Measurements from ENCODE around the gene VPS13D.

The VPS13D gene

DNA sequence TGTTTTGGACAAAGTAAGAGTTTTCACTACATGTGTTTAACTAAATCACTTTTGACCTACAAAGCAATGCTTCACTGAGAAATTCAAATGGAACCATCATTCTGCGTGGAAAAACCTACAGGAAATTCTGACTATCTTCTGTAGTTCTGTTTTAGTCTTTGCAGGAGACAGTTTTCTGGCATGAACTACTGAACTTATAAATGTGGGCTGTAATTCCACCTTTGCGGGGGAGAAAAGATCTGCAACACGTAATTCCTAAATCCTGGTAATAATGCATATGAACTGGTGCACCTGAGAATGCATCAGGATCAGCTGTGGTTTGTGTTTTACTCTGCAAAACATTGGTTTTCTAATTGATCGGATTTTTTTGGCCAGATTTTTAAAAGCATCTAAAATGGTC is 106.0 kb downstream of the VPS13D start:
- DNase-seq (ENCODE audit: low spot score): no peak

DNA sequence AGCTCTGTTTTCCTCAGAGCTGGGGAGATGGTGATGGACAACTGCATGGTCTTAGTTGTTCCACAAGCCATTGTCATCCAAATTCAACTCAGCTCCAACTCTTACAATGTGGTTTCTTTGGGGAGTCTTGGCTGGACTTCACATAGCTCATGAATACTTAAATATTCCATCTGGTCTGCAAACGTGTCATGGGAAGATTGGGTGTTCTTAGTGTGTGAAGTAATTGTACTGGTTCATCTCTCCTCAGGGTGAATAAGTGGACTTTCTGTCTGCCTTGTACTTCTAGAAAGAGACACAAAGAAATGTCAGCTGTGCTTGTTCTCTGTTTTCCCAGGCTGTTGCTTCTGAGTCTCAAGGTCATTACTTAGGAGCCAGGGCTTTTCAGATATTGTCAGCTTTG is 106.6 kb downstream of the VPS13D start:
- no peak for DNase-seq (ENCODE audit: low spot score)

DNA sequence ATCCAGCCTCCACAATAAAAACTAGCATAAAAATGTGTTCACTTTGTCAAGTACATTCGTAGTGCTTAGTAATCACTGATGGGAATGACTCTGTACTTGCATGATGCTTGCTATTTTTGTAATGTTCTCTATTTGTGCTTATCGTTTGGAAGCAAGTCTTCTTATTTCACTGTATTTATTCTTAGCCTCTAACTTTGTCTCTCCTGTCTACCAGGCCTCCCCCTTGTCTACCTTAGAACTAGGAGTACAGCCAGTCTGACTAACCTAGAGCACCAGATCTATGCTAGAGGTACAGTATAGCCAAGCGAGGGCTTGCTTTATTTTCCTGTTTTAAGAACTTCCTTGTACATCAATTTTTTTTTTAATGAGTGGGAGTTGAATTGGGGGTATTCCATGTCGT is 108.2 kb downstream of the VPS13D start:
- DNase-seq (ENCODE audit: low spot score): no peak

DNA sequence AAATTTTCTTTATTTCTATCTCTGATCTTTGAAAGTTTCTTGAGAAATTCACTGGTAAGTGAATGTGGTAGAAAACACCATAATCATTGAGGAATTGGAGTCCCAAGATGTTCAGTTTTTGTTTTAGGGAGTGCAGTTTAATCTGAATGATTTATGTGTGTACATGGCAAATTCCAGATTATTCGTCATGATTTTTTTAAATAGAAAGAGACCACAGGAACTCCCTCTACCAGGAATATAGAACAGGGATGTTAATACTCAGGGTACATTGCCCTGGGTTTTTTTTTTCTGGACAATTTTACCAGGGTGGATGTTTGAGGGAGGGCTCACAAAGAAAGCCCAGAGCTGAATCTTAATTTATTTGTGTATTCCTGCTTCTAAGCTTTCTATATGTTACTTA is 109.0 kb downstream of the VPS13D start:
- no peak for DNase-seq (ENCODE audit: low spot score)

DNA sequence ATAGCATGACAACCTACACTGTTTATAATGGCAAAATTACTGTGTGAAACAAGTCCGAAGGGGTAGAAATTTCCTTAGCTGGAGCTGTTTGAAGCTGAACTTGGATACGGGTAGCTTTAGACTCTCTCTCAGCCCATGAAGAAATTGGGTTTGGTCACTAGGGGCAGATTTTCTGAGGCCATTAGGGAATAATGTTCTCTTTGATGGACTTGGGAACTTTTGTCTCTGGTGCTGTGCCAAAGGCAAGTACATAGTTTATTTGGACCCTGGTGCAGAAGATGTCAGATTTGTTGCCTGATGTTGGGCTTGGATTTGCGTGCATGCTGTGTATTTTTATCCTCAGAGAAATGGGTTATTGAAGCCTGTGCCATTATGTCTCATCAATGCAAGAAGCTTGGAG is 109.6 kb downstream of the VPS13D start:
- no peak for DNase-seq (ENCODE audit: low spot score)

DNA sequence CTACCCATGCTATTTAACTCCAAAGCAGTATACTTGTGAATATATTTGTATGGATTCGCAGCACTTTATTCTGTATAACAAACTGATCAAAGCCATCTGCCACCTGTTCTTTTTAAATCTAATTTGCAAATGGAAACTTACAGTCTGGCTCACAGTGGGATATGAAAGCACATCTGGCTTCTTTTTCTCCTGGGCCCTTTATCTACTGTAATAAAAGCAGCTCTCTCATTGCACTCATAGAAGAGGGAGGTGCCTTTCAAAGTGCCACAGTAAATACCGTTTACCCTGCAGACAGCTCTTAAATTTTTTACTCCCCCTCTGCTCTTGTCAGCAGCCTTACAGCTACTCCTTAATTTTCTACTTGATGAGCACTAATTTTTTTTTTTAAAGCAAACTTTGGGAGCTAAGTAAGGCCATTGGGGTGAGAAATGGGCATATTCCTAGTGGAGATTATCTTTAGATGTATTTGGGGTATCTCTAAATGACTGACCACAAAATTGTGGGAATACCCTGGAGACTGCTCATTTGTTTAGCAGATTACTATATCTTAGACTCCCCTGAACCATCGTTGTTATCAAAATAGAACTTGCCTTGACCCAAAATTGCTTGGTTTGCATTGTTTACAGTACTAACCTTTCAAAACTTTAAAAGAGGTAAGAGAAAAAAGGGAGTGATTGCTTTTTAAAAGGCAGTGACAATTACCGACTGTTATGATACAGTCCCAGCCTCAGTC is 110.1 kb downstream of the VPS13D start:
- no peak for DNase-seq (ENCODE audit: low spot score)

DNA sequence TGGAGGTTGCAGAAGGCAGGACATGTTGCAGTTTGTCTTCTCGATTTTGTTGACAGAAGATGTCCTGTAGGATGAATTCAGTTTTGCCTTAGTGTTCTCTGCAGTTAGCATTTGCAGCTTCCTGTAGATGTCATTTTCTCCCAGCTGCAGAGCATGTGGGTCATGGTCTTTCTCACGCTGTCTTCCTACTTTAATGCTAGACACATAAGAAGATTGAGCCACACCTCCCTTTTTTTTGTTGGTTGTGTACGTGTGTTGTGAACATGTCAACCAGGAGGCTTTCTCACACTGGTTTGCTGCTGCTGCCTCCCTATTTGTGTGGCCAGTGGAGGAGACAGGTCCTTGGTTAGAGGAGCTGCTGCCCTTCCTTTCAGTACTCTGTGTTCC is 110.7 kb downstream of the VPS13D start:
- no peak for DNase-seq (ENCODE audit: low spot score)

DNA sequence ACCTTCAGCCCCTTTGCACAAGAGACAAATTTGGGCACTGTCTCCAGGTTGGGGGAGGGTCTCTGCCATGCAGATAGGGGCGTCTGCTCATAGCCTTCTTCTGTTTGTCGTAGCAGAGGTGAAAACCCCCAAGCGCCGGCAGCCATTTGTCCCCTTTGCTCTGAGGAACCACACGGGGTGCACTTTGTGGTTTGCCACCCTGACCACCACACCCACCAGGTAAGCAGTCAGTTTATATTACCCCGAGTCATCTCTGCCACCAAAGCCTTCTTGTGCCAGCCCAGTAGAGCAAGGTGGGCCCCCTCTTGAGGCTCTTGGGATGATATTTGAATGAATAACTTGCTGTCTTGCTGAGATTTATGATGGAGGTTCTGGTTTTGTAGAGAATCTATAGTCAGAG is 111.8 kb downstream of the VPS13D start:
- no peak for DNase-seq (ENCODE audit: low spot score)

DNA sequence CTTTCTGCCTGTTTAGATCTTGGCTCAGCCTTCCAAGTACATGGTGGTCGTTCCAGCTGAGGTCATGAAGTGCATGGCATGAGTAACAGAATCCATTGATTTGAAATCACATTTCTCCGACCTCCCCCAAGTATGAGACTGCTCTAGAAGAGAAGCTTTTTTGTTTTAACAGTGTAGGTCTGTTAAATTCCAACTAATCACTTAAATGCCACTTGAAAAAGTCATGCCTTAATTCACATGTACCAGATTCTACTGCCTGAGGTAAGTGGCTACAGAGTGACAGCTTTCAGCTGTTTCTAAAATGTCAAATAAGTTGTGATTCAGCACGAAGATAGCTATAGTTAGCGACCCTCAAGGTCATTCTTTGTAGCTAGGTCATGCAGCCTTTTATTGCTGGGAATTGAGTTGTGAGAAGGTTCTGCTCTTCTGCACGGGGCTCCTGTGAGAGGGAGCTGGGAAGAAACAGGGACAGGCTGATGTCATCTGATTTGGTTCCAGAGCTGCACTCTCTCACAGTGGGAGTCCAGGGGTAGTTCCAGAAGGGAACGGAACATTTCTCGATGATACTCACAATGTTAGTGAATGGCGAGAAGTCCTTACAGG is 112.7 kb downstream of the VPS13D start:
- DNase-seq (ENCODE audit: low spot score): no peak

DNA sequence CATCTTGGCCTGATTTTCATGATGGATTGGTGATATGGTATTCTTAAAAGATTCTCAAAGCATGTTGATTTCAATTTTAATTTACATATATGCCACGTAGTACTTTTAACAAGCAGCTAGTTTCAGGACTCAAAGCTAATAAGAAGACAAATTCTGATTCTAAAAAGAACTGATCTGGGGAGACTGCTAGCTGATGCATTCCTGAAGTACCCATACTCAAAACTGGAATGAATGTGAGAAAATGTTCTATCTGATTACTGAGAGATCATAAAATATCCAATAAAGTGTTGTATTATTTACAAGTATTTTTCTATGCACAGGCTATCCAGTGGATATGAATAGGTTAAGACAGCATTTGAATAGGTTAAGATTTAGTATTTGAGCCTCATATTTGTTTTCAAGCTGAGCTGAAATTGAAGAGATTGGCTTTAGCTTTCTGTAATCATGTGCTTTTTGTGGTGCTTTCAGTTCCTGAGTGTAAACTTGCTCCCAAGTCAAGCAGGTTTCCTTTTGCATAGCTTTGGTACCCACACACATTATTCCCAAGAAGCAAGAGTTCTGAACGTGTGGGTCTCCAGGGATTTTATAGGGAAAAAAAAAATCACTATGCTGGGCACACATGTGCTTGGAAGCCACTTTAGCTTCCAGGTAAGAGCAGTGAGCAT is 114.1 kb downstream of the VPS13D start:
- DNase-seq (ENCODE audit: low spot score): no peak

DNA sequence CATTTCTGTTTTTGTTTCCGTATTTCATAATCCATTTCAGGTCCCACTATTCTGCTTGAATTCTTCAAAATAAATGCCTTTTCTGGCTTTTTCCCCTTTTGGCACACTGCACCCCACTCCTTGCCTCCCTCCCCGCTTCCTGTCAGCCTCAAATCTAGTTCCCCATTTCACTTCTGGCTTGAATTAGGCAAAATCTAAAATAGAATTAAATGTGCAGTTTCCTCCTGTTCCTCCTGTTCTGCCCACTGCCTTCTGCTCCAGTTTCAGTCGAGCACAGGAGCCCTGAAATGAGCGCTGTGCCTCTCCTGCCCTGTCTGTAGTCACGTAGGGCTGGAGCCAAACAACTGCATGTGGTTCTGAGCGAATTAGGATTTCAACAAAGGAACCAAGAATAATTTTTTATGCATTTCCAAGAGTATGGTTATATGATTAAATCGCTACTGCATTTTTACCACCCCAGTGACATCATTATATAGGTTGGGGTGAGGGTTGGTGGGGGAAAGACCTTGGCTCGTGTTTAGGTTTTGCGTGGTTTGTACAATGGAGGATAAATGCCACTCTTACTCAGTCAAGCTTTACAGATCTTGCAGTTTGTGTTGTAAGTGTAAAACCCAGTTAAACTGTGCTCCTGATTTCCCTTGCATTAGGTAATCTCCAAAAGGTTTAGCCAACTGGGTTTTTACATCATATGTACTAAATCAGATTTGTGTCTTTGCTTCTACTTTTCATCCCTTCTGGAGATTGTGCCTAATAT is 114.9 kb downstream of the VPS13D start:
- no peak for DNase-seq (ENCODE audit: low spot score)

DNA sequence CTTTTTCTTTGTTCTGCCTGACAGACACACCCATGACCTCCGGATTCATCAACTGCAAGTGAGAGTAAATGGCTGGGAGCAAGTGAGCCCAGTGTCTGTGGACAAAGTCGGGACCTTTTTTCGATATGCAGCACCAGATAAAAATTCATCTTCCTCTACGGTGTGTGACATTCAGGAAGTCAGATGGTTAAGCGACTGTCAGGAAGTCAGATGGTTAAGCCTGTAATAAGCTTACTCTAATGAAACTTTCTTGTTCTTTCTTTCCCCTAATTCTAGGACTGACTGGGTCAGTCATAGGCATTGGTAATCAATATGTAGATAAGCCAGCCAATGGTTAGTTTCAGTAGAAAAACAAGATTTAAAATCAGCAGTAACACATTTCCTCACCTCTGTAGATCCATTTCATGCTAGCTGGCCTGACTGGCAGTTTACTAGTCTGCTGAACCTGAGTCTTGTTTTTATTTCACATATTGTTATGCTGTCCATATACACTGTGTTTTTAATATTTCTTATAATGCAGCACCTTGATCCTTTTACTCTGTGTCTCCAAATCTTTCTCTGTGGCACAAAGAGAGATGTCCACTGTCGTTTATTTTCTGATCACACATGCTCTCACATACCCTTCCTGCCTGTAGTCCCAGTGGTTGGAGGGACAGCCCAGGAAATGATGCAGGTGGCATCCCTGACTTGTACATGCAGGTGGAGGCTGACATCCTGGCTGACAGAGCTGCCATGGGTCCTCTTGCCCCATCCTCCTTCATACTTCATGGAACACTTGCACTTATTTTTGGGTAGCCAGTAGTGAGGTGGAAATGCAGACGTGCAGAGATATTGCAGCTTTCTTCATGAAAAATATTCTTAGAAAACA is 115.8 kb downstream of the VPS13D start:
- no peak for DNase-seq (ENCODE audit: low spot score)

DNA sequence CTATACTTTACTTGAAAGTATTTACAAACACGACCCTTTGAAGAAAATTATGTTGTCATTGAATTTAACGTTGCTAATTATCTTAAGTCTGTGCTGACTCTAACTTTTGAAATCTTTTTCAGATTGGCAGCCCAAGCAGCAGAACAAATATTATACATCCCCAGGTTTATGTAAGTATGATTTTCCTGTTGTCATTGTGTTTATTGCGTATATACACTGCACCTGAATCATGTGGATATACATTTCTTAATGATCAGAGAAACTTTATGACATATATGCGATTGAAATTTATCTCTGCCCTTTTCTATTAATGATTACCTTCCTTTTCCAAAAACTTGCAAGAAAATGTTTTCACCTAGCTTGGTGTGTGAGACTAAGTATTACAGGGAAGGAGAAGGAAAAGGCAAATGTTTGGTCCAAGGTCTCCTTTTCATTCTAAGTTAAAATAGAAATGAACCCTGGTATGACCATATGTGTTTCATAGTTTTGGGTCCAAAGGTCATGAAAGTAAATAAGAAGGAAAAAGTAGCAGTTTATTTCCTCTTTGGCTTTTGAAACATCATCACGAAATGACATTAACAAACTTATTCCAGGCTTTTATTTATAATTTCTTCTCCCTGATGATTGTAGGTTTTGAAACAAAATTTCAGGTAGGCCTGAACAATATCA is 116.8 kb downstream of the VPS13D start:
- DNase-seq (ENCODE audit: low spot score): no peak

DNA sequence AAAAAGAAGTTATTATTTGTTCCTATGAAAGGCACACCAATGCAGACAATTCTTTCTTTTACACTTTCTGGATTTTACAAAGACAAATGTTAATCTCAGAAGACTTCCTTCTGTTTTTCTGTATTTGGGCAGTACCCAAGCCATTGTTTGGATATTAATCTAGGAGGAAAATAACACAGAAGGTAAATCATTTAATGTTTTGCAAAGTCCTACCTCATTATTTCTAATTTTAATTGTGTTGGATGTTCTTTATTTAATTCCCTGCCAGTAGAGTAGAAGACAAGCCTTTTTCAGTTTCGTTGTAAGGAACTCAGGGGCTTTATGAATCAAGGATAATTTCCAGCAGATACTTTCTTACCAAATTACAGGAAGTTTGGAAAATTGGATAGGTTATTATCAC is 118.3 kb downstream of the VPS13D start:
- no peak for DNase-seq (ENCODE audit: low spot score)

DNA sequence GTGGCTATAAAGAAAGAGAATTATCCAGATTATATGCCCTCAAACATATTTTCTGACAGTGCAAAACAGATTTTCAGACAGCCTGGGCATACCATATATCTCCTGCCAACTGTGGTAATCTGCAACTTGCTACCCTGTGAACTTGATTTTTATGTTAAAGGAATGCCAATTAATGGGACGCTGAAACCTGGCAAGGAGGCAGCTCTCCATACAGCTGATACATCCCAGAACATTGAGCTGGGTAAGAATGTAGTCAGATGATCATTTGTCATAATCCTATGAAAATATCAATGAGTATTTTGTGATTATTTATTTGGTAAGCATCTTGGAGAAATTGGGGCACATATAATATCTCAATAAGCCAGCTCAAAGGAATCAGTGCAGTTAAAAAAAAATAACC is 124.2 kb downstream of the VPS13D start:
- no peak for DNase-seq (ENCODE audit: low spot score)

DNA sequence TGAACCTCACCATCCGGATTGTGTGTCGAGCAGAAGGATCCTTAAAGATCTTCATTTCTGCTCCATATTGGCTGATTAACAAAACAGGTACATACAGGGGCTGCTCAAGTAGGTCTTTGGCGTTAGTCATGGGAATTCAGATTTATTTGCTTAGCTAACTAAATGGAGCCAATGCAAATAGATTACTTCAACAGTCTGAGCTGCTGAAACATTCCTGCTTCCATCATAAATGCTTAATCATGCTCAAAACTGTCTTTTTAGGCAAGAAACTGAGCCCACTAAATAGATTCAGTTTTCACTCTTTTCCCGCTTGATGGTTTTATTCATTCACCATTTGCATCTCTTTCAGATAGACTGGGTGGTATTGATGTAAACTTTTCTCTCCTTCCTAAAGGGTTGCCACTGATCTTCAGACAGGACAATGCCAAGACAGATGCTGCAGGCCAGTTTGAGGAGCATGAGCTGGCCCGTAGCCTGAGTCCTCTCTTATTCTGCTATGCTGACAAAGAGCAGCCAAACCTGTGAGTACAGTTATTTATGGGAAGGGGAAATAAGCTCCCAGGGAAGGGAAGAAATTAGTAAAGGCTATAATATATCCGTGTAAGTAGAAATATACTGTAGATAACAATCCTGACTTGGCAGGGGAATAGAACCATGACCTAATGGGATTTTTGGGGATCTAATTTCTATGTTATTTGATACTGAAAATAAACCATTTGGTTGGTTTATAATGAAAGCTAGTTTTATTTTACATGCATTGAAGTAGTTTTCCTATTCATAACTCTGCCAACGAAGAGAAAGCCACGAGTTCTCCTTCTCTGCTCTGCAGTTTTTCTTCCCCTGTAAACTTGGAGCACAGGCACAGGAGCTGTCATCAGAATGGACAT is 126.4 kb downstream of the VPS13D start:
- DNase-seq (ENCODE audit: low spot score): no peak

DNA sequence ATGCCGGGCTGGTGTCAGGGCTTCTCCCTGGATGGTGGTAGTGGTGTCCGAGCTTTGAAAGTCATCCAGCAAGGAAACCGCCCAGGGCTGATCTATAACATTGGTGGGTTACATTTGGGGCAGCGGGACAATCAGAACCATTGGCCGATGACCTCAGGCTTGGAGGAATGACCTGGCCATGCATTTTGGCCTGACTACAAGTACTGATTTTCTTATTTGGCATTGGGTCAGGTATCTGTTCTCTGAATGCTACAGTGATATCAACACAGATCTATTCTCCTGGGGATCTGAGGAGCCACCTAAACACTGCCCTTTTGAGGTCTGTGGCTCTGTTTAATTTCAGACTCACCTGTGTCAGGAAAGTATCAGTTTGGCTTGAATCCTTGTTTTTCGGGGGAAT is 128.7 kb downstream of the VPS13D start:
- no peak for DNase-seq (ENCODE audit: low spot score)

DNA sequence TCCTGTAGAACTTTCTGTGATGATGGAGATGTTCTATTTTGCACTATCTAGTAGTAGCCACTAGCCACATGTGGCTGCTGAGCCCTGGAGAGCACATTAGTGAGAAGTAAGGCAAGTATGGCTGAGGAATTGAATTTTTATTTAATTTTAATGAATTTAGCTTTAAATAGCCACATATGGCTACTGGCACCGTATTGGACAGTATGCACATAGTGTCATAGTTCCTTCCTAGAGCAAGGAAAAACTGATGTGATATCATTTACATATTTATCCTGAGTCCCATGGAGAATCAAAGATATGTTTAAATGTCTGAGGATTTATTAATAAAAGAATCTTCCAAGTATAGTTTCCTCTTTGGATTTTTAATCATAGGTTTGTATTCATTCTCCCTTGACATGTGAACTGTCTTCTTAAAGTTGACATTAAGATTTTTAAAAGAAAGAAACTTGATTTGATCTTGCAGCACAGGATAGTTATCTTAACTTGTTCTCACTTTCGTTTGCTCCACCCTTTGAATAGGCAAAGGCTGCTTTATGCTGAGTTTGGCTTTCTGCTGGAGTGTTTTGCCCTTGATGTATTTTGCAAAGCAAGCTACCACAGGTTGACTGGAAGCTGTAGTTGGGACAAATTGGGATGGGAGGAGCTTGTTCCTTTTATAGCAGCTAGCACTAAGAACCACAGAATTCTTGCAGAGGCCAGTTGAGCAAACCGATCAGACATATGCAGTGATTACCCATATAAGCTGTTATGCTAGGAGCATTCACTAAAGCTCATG is 129.7 kb downstream of the VPS13D start:
- DNase-seq (ENCODE audit: low spot score): no peak

DNA sequence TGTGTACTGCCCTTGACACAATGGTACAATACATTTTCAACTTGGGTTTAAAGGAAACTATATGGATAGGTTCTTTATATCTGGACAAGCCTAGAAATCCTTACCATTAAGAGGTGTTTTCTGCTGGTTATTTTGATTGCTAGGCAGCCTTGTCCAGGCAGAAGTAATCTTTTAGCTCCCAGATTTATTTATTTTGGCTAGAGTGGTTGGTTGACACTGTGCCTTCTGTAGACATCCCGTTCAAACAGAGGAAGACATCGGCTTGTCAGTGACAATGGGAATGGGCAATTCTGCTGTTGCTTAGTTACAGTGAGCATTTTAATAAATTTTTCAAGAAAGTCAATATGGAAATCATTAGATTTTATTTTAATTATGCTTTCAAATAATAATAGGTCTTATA is 138.8 kb downstream of the VPS13D start:
- DNase-seq (ENCODE audit: low spot score): no peak

DNA sequence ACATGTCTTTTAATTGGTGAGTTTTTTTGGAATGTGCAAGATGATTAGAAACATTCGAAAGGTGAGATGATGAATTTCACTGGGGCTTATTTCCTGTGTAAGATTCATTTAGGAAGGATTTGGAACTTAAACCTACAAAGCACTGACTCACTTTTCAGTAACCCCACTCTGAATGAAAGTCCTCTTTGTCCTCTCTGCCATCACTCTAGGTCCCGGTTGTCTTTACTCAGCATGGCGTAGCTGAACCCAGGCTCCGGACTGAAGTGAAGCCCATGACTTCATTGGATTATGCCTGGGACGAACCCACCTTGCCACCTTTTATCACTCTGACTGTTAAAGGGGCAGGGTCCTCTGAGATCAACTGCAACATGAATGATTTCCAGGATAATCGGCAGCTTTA is 139.4 kb downstream of the VPS13D start:
- DNase-seq (ENCODE audit: low spot score): no peak

Measured in hematopoietic multipotent progenitor cell treated with erythropoietin and hydrocortisone succinate and interleukin-3 and kit ligand, for 15 days (in vitro differentiated cells).